ENCODE measurements around the gene DIAPH3. TPM values are rescaled to one million over a fixed set of nuclear protein-coding genes. Genes with fewer than 3 reads are reported as not detected.

Gene DIAPH3
- total and polyA plus RNA-seq, 2 of the 8 experiments (the other 6 are each of a cell fraction or from before 2014, with no cell fraction given), result 8.0 to 30.8 TPM

DNA sequence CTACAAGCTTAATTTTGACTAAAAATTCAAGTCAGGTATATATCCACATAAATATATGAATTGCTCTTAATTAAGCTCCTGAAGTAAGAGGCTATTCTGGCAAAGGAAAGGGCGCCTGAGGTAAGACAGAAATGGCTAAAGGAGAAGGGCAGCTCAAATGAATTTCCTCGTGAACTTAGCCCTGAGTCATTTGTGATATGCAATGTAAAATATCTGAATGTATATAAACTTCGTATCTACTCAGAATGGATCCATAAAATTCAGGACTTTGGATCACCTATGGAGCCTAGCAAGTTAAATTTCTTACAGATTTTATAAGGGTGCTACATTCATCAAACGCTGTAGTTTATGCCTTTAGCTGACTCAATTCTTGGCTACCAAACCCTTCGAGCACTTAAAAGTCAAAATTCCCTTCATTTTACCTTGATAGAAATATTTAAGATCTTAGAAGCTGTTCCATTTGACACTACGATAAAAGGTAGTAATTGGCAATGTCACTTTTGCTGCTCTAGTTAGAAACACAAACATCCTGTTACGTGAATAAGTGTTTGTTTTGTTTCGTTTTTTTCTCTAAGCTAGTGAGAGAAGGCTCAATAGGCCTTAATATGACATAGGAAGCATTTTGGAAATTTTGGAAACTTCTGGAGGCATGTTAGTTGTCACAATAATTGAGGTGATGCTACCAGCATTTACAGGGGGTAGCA is 69.2 kb downstream of the DIAPH3 start:
- Histone ChIP-seq H3K79me1 (ENCODE audit: low read depth, low read length) (peaks cover 2% of the 10 kb centered on the region), H2BK120ac (replicated peaks; ENCODE audit: low read depth, low read length) (no peak overlapping the region), H3K4me2 (ENCODE audit: insufficient read depth in 1 of 2, low read depth in 2 of 2, low read length in 2 of 2) (no peak overlapping the region), H2AK5ac (ENCODE audit: low read depth, low read length) (no peak overlapping the region), H2BK12ac (ENCODE audit: low read depth, low read length) (no peak overlapping the region), H3K9me3 (ENCODE audit: insufficient read depth in 2 of 2, low read depth in 1 of 2, low read length in 1 of 2) (no peaks in the 10 kb centered on the region), H3K79me2 (ENCODE audit: control insufficient read depth in 1 of 2, insufficient read depth in 2 of 2, low read length in 2 of 2) (peaks cover 4 to 16% of the 10 kb centered on the region in 2 experiments; a peak in 3 of 4 replicates), H2BK15ac (ENCODE audit: low read length) (no peak overlapping the region), H3K4me1 (replicated peaks in 1 of 4; ENCODE audit: control insufficient read depth in 3 of 4, insufficient read depth in 4 of 4, low read length in 3 of 4) (no peaks in the 10 kb centered on the region), H3K36me3 (ENCODE audit: control insufficient read depth in 2 of 4, insufficient read depth in 4 of 4, low read length in 3 of 4) (peaks cover 0 to 4% (median under 1%) of the 10 kb centered on the region in 4 experiments; a peak in 4 of 8 replicates), H2BK5ac (ENCODE audit: low read depth, low read length) (no peak overlapping the region), H3K56ac (replicated peaks; ENCODE audit: insufficient read length, low read depth, low read length) (no peak overlapping the region), H2BK20ac (ENCODE audit: low read length) (no peak overlapping the region), H3K27me3 (replicated peaks in 1 of 4; ENCODE audit: control insufficient read depth in 3 of 4, extremely low read depth in 1 of 4, insufficient read depth in 3 of 4, low read length in 3 of 4) (no peaks in the 10 kb centered on the region), H3K4me3 (ENCODE audit: extremely low read depth in 1 of 4, insufficient read depth in 2 of 4, low read depth in 3 of 4, low read length in 4 of 4) (no peak overlapping the region), H3K23me2 (ENCODE audit: low read depth, low read length) (no peaks in the 10 kb centered on the region), H4K20me1 (replicated peaks in 1 of 2; ENCODE audit: control insufficient read depth in 1 of 2, insufficient read depth in 2 of 2, low read length in 2 of 2) (no peaks in the 10 kb centered on the region), H3K27ac (ENCODE audit: low read depth, low read length) (no peak overlapping the region), H3K23ac (ENCODE audit: insufficient read length) (no peak overlapping the region), H3K4ac (replicated peaks; ENCODE audit: insufficient read length, low read depth, low read length) (no peak overlapping the region), H3K14ac (ENCODE audit: insufficient read length) (no peak overlapping the region), H4K8ac (ENCODE audit: extremely low read depth, insufficient read depth, low read length) (no peak overlapping the region), H4K5ac (ENCODE audit: insufficient read length, low read depth, low read length) (no peak overlapping the region), H4K91ac (replicated peaks; ENCODE audit: insufficient read length, low read length) (no peak overlapping the region), H3K9ac (replicated peaks in 1 of 4; ENCODE audit: extremely low read depth in 1 of 4, low read depth in 3 of 4, low read length in 3 of 4) (no peak overlapping the region), H3K18ac (ENCODE audit: extremely low read depth, low read length) (no peak overlapping the region), H2AFZ (ENCODE audit: low read length) (no peak overlapping the region)
- WGBS, 2 experiments (ENCODE audit: extremely low coverage in 1 of 2, insufficient coverage in 1 of 2, insufficient read length in 1 of 2, insufficient replicate concordance in 2 of 2, low coverage in 1 of 2, low lambda C conversion rate in 2 of 2, missing lambda C conversion rate in 1 of 2), result 93% methylated on average over 8 of the region's 8 CpGs; no CpG with 5 or more reads in 1 of the 2 experiments
- POLR2A ChIA-PET (ENCODE audit: partially characterized antibody), result no interaction called here
- FAIRE-seq, result no peak
- CTCF ChIA-PET (ENCODE audit: partially characterized antibody), result interaction anchor here (0.9 to 1.1 kb wide), 2 partner anchors 15 to 129 kb away, joined by 3 to 5 read pairs; no protein-coding TSS in a partner anchor
- DNase-seq (ENCODE audit: low read depth in 1 of 2, low spot score in 2 of 2), result no peak
- no peak for TF ChIP-seq RFX5 (IDR thresholded peaks at IDR 0.05; ENCODE audit: borderline replicate concordance, low read depth, low read length)

All from H1 (cell line).